ENCODE measurements around the gene NYNRIN.
A peak's percentile ranks its signal among the peaks of the same experiment; 100 is the strongest.

The NYNRIN gene

DNA sequence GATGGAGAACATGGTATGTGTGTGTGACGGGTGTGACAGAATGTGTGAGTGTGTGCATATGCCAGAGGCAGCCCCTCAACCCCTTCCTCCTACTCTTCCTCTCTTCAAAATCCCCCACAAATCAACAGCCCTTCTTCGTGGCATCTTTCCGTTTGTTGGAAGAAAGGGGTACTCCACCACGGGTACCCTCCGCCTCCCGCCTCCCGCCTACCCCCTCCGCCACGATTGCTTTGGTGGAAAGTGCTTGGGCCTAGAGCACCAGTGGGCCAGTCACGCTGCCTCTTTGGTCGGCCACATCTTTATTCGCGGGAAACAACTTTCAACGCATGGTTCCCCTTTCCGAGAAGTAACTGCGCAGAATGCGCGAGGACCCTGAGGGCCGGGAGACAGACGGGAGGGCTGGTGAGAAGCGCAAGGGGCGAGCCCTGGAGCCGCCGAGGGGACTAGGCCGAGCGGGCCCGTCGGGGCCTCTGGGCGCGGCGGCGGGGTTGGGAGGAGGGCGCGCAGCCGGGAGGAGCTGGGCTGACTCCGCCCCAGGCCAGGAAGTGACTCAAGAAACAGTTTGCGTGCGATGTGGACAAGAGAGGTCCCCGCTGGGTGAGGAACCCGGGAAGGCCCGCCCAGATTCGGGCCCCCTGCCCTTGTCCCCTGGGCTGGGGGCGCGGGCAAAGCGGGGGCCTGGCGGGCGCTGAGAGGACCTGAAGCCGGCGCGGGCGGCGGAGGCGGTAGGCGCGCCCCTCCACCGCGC, 30.8 kb downstream of the NYNRIN start, which contains the start of the genes CBLN3 and KHNYN:
Gene CBLN3, minus strand, starts transcription at position 274 of the 748 bp plus-strand sequence. CDS start 614 bp downstream, outside the sequence.
Gene KHNYN, plus strand, starts transcription at position 560 of the 748 bp plus-strand sequence. CDS start 777 bp downstream, outside the sequence.
- FAIRE-seq, result peak; percentile 77
- DNase-seq (ENCODE audit: extremely low spot score, insufficient read length, low read depth), result peak; percentile 94

DNA sequence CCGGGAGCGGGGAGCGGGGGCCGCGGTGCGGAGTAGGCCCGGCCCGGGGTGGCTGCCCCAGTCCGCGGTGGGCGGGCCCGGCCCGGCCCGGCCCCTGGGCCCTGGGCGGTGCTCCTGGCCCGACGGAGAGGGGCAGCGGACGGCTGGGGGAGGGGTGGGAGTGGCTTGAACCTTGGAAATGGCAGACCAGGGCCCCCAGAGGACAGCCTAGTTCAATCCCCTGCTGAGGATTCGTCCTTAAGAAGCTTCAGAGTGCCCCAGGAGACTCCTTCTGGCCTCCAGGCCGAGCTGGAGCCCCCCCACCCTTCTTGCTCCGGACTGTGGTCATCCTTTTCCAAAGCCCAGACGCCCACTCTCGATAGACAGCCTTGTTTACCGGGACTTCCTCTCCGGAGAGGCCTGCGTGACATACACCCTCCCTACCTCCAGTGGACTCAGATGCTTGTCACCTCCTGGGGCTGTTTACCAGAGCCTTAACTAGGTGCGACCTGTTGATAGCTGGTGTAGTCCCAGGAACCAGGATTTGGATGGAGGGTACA, 31.4 kb downstream of the NYNRIN start:
- peak; percentile 60 for DNase-seq (ENCODE audit: extremely low spot score, insufficient read length, low read depth)
- no peak for FAIRE-seq

DNA sequence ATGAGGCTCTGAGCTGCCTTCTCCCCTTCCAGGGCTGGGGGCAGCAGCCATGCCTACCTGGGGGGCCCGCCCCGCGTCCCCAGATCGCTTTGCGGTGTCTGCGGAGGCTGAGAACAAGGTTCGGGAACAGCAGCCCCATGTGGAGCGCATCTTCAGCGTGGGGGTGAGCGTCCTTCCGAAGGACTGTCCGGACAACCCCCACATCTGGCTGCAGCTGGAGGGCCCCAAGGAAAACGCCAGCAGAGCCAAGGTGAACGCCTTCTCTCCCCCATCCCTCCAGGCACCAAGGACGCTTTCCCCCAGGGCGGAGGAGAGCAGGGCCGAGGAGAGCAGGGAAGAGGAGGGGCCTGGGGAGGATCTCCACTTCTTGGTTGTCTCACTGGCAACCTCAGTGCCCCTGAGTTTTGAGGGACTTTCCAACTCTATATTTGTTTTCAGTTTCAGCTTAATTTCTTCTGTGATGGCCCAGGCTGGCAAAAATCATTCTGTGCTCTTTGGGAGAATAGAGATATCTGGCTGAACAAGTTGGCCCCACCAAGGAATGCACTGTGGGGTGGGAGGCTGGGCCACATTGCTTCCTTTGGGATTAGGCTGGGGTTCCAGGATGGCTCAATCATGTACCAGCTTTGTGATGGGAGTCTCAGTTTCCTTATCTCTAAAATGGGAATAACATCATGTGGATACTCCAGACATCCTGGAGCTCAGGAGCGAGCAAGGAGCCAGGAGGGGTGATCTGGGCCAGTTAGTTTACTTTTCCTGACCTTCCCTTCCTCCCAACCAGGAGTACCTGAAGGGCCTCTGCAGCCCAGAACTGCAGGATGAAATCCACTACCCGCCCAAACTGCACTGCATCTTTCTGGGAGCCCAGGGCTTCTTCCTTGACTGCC, 32.1 kb downstream of the NYNRIN start:
- peak; percentile 52 for DNase-seq (ENCODE audit: extremely low spot score, insufficient read length, low read depth)
- peak; percentile 81 for FAIRE-seq

DNA sequence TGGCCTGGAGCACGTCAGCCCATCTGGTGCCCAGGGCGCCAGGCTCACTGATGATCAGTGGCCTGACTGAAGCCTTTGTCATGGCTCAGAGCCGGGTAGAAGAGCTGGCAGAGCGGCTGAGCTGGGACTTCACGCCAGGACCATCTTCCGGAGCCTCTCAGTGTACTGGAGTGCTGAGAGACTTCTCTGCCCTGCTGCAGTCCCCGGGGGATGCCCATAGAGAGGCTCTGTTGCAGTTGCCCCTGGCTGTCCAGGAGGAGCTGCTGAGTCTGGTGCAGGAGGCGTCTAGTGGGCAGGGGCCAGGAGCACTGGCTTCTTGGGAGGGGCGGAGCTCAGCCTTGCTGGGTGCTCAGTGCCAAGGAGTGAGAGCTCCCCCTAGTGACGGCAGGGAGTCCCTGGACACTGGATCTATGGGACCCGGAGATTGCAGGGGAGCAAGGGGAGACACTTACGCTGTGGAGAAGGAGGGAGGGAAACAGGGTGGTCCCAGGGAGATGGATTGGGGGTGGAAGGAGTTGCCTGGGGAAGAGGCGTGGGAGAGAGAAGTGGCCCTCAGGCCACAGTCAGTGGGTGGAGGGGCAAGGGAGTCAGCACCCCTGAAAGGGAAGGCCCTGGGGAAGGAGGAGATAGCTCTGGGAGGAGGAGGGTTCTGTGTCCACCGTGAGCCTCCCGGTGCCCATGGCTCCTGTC, 32.9 kb downstream of the NYNRIN start:
- DNase-seq (ENCODE audit: extremely low spot score, insufficient read length, low read depth) (peak; percentile 74), FAIRE-seq (peak; percentile 80)

DNA sequence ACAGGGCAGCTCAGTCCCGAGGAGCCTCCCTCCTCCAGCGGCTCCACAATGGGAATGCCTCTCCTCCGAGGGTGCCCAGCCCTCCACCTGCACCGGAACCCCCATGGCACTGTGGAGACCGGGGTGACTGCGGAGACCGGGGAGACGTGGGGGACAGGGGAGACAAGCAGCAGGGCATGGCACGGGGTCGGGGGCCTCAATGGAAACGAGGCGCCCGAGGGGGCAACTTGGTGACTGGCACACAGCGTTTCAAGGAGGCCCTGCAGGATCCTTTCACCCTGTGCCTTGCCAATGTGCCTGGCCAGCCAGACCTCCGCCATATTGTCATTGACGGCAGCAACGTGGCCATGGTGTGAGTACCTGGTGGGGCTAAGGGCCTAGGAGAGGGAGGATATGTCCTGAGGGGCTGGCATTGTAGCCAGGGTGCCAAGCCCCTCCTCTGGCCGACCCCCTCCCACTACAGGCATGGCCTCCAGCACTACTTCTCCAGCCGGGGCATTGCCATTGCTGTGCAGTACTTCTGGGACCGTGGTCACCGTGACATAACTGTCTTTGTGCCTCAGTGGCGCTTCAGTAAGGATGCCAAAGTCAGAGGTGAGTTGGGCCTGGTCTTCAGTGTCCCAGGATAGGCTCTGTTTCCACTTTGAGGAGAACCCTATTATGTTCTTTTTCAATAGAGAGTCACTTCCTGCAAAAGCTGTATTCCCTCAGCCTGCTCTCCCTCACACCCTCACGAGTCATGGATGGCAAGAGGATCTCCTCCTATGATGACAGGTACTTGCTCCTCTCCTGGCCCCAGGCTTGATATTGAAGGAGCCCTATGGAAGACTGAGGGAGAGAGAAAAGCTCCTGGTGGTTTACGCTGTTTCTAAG, 33.7 kb downstream of the NYNRIN start:
- DNase-seq (ENCODE audit: extremely low spot score, insufficient read length, low read depth), result no peak
- no peak for FAIRE-seq

DNA sequence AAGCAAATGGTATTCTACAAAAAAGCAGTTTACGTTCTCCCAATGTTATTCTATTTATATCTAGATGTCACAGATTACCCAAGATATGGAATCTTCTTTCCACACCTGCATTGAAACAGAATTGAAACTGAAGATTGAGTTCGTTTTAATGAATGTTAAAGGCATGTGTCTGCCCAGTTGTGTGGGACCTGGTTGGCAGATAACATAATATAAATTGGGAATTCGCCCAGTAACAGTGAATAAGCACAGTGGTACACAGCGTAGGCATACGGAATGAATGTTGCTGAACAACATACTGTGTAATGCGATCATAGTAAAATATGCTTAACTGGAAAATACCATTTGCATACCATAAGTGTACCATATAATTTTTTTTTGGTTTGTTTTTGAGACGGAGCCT, 35.2 kb downstream of the NYNRIN start:
- DNase-seq (ENCODE audit: extremely low spot score, insufficient read length, low read depth), result no peak

DNA sequence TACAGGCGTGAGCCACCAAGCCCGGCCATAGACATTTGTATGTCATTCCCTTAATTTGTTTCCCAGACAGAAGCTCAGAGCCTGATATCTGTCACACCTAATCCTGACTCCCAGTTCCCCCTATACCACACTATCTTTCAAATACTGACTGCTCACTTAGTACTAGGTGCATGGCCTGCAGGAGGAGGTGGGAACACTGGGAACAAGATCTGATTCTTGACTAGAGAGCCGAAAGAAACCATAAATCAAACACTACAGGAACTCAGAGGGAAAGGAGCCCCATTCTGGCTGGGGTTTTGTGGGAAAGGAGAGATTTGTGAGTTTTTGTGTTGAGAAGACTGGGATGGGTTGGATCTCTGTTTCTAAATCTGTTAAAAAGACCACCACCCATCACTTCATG, 35.9 kb downstream of the NYNRIN start:
- FAIRE-seq, result no peak
- no peak for DNase-seq (ENCODE audit: extremely low spot score, insufficient read length, low read depth)

More for the DNA sequence above, 35.2 kb downstream of the NYNRIN start:
- no peak for FAIRE-seq

DNA sequence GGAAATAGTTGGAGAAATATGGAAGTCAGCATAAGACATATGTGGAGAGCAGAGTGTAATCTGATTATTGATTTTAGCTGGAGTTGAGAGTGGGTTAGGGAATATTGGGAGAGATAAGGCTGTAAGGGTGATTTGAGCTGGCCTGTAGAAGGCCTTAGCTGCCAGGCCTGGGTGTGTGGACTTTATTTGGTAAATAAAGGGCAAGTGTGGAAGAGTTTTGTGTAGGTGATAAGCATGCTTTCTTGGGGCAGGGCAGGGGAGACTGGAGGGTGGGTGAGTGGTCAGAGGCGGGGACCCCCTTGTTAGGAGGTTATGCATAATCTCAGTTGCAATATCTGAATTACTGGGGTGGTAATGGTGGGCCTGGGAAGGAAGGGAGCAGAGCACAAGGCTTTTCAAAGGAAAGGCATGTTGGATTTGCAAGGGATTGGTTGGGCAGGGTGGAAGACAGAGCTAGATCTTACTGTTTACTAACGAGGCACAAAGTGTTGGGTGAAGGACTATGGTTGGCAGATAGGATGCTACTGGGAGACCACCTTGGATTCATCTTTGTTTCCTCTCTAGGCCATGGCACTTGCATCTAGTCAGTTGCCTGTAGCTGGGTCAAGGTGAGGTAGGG, 36.5 kb downstream of the NYNRIN start:
- FAIRE-seq (no peak), DNase-seq (ENCODE audit: extremely low spot score, insufficient read length, low read depth) (no peak)

DNA sequence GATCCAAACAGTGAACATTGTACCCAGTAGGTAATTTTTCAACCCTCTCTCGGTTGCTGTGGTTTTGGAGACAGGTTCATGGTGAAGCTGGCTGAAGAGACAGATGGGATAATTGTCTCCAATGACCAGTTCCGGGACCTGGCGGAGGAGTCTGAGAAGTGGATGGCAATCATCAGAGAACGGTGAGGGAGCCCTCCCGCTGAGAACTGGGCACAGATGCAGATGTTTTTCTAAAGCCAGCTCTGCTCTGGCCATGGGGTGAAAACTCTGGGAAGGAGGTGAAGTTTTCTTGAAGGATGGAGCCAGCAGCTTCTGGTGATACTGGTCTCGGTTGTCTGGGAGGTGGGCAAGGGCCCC, 37.2 kb downstream of the NYNRIN start:
- DNase-seq (ENCODE audit: extremely low spot score, insufficient read length, low read depth) (no peak), FAIRE-seq (no peak)

DNA sequence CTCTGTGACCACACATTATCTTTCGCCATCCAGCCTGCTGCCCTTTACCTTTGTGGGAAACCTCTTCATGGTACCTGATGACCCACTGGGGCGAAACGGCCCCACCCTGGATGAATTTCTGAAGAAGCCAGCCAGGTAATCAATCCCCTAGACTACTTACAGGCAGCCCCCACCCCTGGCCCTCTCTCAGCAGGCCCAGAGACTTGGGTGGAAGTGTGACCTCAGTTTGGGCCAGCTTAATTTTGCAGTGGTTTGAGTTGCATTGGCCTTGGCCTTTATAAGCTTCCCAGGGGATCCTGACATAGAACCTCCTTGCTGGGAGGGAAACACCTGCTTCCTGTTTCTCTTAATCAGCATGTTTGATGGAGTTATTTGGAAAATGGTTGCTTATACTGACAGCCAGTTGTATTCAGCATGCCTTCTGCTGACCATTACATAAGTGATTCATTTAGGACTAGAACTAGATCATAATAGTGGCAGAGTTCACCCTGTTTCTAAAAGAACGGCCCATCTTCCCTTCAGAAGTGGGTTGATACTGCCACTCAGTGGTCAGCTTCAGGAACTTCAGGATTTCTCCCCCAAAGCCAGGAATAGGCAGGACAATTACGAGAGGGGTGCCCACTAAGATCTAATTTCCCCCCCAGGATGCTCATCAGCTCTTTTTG, 37.7 kb downstream of the NYNRIN start:
- DNase-seq (ENCODE audit: extremely low spot score, insufficient read length, low read depth) (no peak), FAIRE-seq (peak; percentile 76)

DNA sequence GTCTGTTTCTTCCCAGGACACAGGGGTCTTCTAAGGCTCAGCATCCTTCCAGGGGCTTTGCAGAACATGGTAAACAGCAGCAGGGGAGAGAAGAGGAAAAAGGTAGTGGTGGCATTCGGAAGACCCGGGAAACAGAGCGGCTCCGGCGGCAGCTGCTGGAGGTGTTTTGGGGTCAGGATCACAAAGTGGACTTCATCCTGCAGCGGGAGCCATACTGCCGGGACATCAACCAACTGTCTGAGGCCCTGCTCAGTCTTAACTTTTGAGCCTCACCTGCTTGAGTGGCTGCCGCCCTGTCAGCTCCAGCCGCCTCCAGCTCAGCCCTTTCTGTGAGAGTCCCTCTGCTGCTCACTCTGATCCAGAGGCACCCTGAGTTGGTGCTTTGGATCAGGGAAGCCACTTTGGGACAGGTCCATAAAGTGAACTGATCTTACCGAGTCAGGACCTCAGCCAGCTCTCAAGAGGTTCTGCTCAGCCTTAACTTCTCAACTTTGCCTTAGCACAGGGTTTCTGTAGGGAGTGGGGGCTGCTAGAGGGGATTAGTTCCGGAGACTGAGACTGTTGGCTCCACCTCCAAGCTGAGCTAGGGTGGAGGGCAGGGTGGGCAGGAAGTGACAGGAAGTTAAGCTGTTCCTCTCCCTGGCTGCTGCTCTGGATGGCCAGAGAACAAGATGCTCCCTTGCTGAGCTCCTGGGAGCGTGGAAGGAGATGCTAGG, 38.4 kb downstream of the NYNRIN start:
- DNase-seq (ENCODE audit: extremely low spot score, insufficient read length, low read depth), result no peak
- no peak for FAIRE-seq

DNA sequence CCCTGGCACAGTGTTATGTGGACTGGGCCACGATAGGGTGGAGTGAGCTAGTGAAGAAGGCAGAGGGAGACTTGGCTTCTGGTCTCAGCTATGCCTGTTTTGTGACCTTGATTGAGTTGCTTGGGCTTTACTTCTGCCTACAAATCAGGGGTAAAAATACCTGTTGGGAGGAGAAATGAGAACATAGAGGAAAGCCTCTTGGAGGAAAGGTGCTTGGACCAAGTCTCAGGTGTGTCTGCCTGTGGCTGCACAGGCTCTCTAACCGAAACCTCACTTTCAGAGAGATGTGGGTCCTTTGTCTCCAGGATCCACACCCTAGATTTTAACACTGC, 38.9 kb downstream of the NYNRIN start:
- FAIRE-seq (no peak), DNase-seq (ENCODE audit: extremely low spot score, insufficient read length, low read depth) (no peak)

DNA sequence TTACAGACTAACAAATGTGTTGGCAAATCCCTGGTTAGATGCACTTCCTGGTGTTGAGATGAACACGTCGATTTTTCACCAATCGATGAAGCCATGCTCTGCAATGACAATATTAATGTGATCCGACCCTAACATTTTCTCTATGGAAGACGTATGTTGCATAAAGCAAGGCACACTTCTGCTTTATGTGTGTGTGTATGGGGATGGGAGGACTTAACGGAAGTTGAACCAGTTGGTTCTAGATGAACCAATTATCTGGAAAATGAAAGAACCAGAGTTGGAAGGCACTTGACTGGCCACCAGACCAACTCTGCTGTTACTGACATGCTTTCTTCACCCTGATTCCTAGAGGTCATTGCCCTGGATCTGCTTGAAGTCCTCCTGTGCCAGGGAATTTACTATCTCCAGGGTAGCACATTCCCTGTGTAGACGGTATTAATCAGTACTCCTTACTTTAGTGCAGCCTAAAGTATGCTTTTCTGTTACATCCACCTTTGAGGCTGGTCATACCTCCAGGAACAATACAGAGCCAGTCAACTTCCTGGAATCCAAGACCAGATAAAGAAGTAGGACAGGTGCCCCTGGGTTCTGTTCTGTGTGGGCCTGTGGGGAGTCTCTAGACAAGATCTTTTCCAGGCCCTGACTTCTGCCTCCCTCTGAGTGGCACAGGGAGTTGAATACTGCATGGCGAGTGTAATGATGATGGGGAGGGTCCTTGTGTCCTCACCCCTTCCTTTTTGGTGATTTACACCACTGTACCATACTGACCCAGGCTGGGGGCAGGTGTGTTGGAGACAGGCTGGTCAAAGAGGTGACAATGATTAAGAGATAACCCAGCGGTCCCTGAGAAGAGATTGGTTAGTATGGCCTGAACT, 39.7 kb downstream of the NYNRIN start:
- no peak for FAIRE-seq
- no peak for DNase-seq (ENCODE audit: extremely low spot score, insufficient read length, low read depth)

DNA sequence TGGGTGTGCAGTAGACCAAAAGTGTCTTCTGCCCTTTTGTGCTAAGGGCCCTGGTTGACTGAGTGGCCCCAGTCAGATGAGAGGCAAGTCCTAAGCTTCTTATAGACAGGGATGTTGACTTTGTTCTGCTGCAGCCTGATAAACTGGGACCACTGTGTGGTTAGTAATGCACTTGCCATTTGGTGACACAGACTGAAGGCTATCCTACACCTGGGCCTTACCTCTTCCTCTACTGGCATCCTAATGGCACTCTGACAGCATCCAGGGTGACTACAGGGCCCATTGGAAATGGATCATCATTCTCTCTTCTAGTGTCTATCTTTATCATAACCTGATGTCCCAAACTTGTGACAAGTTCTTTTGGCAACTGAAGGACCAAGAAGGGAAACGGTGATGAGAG, 40.5 kb downstream of the NYNRIN start:
- DNase-seq (ENCODE audit: extremely low spot score, insufficient read length, low read depth), result no peak
- no peak for FAIRE-seq

DNA sequence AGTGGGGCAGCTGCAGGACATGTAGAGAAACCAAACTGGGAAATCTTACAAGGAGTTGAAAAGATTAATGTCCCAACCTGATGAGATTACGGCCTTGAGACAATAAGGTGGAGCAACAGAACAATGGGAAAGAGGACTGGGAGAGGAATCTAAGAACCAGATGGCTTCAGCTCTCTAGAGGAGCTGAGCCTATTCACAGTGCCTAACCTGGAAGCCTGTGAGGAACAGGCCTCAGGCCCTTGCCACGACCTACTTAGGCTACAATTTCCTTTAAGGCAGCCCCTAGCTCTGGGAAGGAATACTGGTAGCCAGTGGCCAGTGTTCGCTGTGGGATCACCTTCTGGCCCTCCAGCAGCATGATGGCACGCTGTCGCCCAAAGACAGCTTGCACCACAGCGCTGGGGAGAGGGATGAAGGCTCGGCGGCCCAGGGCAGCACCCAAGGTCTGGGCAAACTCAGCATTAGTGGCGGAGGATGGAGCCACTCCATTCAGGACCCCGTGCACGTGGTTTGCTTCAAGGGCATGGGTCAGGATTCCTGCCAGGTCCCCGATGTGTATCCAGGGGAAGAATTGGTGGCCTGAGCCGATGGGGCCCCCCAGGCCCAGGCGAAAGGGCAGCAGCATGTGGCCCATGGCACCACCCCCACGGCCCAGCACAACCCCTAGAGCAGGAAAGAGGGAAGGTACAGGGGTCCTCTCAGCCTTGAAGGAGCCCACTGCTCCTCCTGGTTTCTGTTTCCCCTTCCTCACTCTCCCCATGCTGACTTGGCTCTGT, 41.2 kb downstream of the NYNRIN start:
- DNase-seq (ENCODE audit: extremely low spot score, insufficient read length, low read depth), result no peak

More for the DNA sequence above, 41.2 kb downstream of the NYNRIN start:
- no peak for FAIRE-seq
